Natural killer cell (primary cell): ENCODE data around the gene CCR5AS.
"Not testable (repeated sequence)": the region's sequence is repeated elsewhere in the genome, so short reads cannot be mapped to it uniquely, and the experiment has no call there.

Source experiments
- ATAC-seq, 3 donors: fragments of 150-1000 bp in 2 of 3; fragments of 200-7000 bp in 1 of 3; cut with Tn5 transposase; 1 replicate in 1 of 3; 2 replicates in 2 of 3; pipeline ENCODE4 v1.10.0; 2021; ENCODE audit warnings: mild to moderate bottlenecking in 2 of 3, moderate library complexity in 2 of 3
- DNase-seq, 2 donors: peaks; one replicate each; pipeline versions ENCODE4 v3.0.0 to v3.0.0-alpha.2; 2013 to 2021; ENCODE audit warnings: mixed read lengths in 1 of 2
- H3K27ac ChIP-seq: one replicate; pipeline ENCODE4 v1.5.1; 2013; ENCODE audit warnings: mild to moderate bottlenecking, low read length
- H3K27me3 ChIP-seq: one replicate; pipeline ENCODE4 v1.6.1; 2013; ENCODE audit warnings: low read length; ENCODE audit not compliant: control insufficient read depth, insufficient read depth
- H3K36me3 ChIP-seq: one replicate; pipeline ENCODE4 v1.6.1; 2013; ENCODE audit warnings: low read length; ENCODE audit not compliant: control insufficient read depth, insufficient read depth
- H3K4me1 ChIP-seq: one replicate; pipeline ENCODE4 v1.6.1; 2013; ENCODE audit warnings: low read length; ENCODE audit not compliant: control insufficient read depth, insufficient read depth
- H3K4me3 ChIP-seq: one replicate; pipeline ENCODE4 v1.5.1; 2013; ENCODE audit warnings: low read length
- H3K9me3 ChIP-seq: one replicate; pipeline ENCODE4 v1.6.1; 2013; ENCODE audit warnings: low read length; ENCODE audit not compliant: control insufficient read depth, insufficient read depth
- H3K27ac Mint-ChIP-seq, 2 donors: one replicate each; pipeline ENCODE4 v1.8.0; 2022; ENCODE audit warnings: mild to moderate bottlenecking in 2 of 2, mixed read lengths in 2 of 2, moderate library complexity in 1 of 2
- H3K27me3 Mint-ChIP-seq, 2 donors: one replicate each; pipeline ENCODE4 v1.8.0; 2022; ENCODE audit warnings: low read depth in 2 of 2, mixed read lengths in 2 of 2
- H3K36me3 Mint-ChIP-seq: one replicate; pipeline ENCODE4 v1.8.0; 2022; ENCODE audit warnings: mixed read lengths
- H3K4me1 Mint-ChIP-seq, 2 donors: one replicate each; pipeline ENCODE4 v1.8.0; 2022; ENCODE audit warnings: mixed read lengths in 2 of 2
- H3K4me3 Mint-ChIP-seq: one replicate; pipeline ENCODE4 v1.8.0; 2022; ENCODE audit warnings: mild to moderate bottlenecking, moderate library complexity, mixed read lengths
- H3K9me3 Mint-ChIP-seq, 2 donors: one replicate each; pipeline ENCODE4 v1.8.0; 2022; ENCODE audit warnings: mixed read lengths in 2 of 2
- WGBS: methylation state at CpG from one replicate; pipeline ENCODE4 v1.1.7; 2013; ENCODE audit warnings: missing lambda C conversion rate; ENCODE audit not compliant: insufficient coverage; 5-methylcytosine and 5-hydroxymethylcytosine counted together
- intact Hi-C: fragments of 100-400 bp; cut with micrococcal nuclease; formaldehyde crosslinking; loops from one replicate; pipeline ENCODE4 v1.14.2; 2022
- TF ChIP-seq, protein P1 (sequence below): fragments of 200-600 bp; IDR thresholded peaks from one replicate; pipeline ENCODE4 v1.8.0; 2022; ENCODE audit warnings: antibody characterized with exemption

Gene CCR5AS

GRCh38 chr3:46435081-46435726 lies 28.3 kb upstream of the CCR5AS start:
- Mint-ChIP-seq H3K4me3 (no peak overlapping the region), H3K27ac (no peak overlapping the region), H3K9me3 (peaks cover 5 to 6% of the 10 kb centered on the region in 2 donors), H3K27me3 (peaks cover 0 to 5% of the 10 kb centered on the region in 2 donors), H3K36me3 (peaks cover 8% of the 10 kb centered on the region), H3K4me1 (no peaks in the 10 kb centered on the region)
- intact Hi-C loops, result loop anchor here (5.0 kb wide), 1 partner anchor 158 kb away; no protein-coding TSS in a partner anchor
- Histone ChIP-seq H3K4me3 (no peak overlapping the region), H3K27ac (no peak overlapping the region), H3K36me3 (no peaks in the 10 kb centered on the region), H3K9me3 (no peaks in the 10 kb centered on the region), H3K4me1 (no peaks in the 10 kb centered on the region), H3K27me3 (no peaks in the 10 kb centered on the region)
- 94% methylated on average over 3 of the region's 3 CpGs for WGBS
- DNase-seq (no peak), ATAC-seq (no peak)
- TF ChIP-seq, protein P1, sequence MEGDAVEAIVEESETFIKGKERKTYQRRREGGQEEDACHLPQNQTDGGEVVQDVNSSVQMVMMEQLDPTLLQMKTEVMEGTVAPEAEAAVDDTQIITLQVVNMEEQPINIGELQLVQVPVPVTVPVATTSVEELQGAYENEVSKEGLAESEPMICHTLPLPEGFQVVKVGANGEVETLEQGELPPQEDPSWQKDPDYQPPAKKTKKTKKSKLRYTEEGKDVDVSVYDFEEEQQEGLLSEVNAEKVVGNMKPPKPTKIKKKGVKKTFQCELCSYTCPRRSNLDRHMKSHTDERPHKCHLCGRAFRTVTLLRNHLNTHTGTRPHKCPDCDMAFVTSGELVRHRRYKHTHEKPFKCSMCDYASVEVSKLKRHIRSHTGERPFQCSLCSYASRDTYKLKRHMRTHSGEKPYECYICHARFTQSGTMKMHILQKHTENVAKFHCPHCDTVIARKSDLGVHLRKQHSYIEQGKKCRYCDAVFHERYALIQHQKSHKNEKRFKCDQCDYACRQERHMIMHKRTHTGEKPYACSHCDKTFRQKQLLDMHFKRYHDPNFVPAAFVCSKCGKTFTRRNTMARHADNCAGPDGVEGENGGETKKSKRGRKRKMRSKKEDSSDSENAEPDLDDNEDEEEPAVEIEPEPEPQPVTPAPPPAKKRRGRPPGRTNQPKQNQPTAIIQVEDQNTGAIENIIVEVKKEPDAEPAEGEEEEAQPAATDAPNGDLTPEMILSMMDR, result no peak

DNA sequence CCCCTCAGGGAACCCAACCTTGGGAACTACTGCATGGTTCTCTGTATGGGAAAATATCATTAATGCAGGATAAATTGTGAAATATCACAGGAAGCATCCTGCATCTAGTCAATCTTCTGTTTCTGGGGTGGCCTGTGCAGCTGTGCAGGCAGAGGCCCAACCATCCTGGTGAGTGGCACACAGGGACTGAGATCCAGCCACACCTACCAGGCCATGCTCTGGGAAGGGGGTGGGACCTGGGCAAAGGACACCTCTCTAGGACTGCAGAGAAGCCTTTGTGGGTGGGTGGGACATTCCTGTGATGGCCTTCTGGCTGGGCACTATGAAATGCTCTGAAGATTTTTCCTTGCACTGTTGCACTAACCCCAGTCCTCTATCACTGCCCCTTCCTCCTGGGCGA lies 27.0 kb upstream of the CCR5AS start:
- 100% methylated on average over 1 of the region's 1 CpG for WGBS
- H3K27ac Mint-ChIP-seq, result no peak overlapping the region
- H3K9me3 Mint-ChIP-seq, result peaks cover 5 to 6% of the 10 kb centered on the region in 2 donors
- Histone ChIP-seq H3K36me3 (no peaks in the 10 kb centered on the region), H3K9me3 (no peaks in the 10 kb centered on the region), H3K4me3 (no peak overlapping the region), H3K27me3 (no peaks in the 10 kb centered on the region), H3K27ac (no peak overlapping the region), H3K4me1 (no peaks in the 10 kb centered on the region)
- H3K36me3 Mint-ChIP-seq, result peaks cover 8% of the 10 kb centered on the region
- ATAC-seq, result no peak
- intact Hi-C loops, result no loop called here
- TF ChIP-seq, protein P1, result no peak
- no peak for DNase-seq
- H3K27me3 Mint-ChIP-seq, result peaks cover 0 to 9% of the 10 kb centered on the region in 2 donors
- no peaks in the 10 kb centered on the region for H3K4me1 Mint-ChIP-seq
- H3K4me3 Mint-ChIP-seq, result no peak overlapping the region

GRCh38 chr3:46433118-46433517 lies 26.3 kb upstream of the CCR5AS start:
- H3K36me3 Mint-ChIP-seq, H3K27me3 Mint-ChIP-seq, DNase-seq, H3K27ac Mint-ChIP-seq, H3K4me3 ChIP-seq, H3K4me1 Mint-ChIP-seq, H3K27ac ChIP-seq, ATAC-seq, intact Hi-C loops, H3K9me3 ChIP-seq, H3K4me1 ChIP-seq, H3K36me3 ChIP-seq, H3K27me3 ChIP-seq, H3K4me3 Mint-ChIP-seq, H3K9me3 Mint-ChIP-seq: not testable (repeated sequence)
- 55% methylated on average over 4 of the region's 4 CpGs for WGBS

DNA sequence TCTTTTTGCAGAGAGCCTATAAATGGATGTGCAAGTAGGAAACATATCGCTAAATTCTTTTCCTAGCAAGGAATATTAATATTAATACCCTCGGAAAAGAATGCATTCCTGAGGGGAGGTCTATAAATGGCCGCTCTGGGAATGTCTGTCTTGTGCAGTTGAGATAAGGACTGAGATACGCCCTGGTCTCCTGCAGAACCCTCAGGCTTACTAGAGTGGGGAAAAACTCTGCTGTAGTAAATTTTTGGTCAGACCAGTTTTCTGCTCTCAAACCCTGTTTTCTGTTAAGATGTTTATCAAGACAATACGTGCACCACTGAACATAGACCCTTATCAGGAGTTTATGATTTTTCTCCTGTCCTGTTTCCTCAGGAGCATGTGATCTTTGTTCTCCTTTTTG lies 25.0 kb upstream of the CCR5AS start:
- WGBS, result 92% methylated on average over 4 of the region's 5 CpGs
- H3K4me1 ChIP-seq, H3K4me1 Mint-ChIP-seq, H3K4me3 ChIP-seq, H3K27ac Mint-ChIP-seq, H3K27me3 Mint-ChIP-seq, H3K4me3 Mint-ChIP-seq, H3K27ac ChIP-seq, intact Hi-C loops, H3K9me3 Mint-ChIP-seq, H3K27me3 ChIP-seq, ATAC-seq, DNase-seq, H3K9me3 ChIP-seq, H3K36me3 Mint-ChIP-seq, H3K36me3 ChIP-seq: not testable (repeated sequence)

DNA sequence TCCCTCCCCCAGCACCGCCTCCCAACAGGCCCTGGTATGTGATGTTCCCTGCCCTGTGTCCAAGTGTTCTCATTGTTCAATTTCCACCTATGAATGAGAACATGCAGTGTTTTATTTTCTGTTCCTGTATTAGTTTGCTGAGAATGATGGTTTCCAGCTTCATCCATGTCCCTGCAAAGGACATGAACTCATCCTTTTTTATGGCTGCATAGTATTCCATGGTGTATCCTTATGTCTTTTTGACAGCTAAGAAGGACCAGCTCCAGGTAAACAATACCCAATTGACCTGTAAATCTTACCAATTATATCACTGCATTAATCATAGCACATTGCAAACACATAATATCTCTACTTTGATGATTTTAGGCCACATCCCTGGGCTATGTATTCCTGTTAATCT lies 24.0 kb upstream of the CCR5AS start:
- H3K36me3 ChIP-seq, DNase-seq, H3K27ac Mint-ChIP-seq, H3K27me3 Mint-ChIP-seq, H3K36me3 Mint-ChIP-seq, ATAC-seq, H3K4me3 Mint-ChIP-seq, intact Hi-C loops, H3K4me3 ChIP-seq, H3K27me3 ChIP-seq, H3K4me1 Mint-ChIP-seq, H3K9me3 ChIP-seq, H3K9me3 Mint-ChIP-seq, H3K27ac ChIP-seq, H3K4me1 ChIP-seq: not testable (repeated sequence)
- 100% methylated on average over 1 of the region's 1 CpG for WGBS
